ENCODE data around the gene HES4.
"Not testable (repeated sequence)": the region's sequence is repeated elsewhere in the genome, so short reads cannot be mapped to it uniquely, and the experiment has no call there.

Gene HES4

DNA sequence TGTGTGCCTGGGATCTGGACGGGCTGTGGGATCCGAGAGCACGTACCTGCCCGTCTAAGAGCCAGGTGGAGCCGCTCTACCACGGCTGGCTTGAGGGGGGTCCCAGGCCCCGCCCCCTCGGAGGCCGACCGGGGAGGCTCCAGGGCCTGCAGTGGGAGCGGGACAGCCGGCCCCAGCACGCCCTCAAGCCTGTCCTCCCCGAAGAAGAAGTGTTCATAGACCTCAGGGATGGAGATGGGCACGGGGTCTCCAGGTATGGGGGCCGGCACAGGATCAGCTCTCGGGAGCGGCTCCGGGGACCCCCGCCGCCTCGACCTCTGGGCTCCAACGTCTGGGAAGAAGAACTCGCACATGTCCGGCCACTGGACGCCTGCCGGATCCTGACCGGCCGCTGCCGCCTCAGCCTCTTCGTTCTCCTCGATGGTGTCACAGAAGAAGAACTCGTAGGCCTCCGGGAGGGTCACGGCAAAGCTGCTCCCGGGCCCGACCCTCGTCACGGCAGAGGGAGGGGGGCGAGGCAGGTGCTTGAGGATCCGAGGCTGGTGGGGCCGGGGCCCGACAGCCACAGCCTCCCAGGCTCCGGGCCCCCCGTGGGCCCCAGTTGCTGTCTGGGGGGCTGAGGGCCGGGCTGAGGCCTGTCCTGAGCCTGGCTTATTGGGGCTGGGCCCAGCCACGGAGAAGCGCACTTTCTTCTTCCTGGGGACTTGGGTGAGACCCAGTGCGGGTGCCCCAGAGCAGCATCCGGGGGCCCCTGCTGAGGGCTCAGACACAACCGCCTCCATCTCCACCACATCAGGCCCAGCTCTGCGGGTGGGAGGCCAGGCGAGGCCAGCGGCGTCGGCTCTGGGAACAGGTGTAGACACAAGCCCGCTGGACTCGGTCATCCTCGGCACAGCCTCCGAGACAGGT lies 20.8 kb downstream of the HES4 start:
- DNase-seq = no peak

- DNase-seq = no peak
Measured at GRCh38 chr1:978069-978834, 21.6 kb downstream of the HES4 start.

DNA sequence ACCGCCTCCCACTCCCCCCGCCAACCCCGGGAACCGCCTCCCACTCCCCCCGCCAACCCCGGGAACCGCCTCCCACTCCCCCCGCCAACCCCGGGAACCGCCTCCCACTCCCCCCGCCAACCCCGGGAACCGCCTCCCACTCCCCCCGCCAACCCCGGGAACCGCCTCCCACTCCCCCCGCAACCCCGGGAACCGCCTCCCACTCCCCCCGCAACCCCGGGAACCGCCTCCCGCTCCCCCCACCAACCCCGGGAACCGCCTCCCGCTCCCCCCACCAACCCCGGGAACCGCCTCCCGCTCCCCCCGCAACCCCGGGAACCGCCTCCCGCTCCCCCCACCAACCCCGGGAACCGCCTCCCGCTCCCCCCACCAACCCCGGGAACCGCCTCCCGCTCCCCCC lies 23.1 kb downstream of the HES4 start:
- not testable (repeated sequence) for DNase-seq

- peak in 4 of 5 experiments; percentile 28 to 69 (median 50) for DNase-seq
Measured at GRCh38 chr1:975896-976683, 23.8 kb downstream of the HES4 start.

DNA sequence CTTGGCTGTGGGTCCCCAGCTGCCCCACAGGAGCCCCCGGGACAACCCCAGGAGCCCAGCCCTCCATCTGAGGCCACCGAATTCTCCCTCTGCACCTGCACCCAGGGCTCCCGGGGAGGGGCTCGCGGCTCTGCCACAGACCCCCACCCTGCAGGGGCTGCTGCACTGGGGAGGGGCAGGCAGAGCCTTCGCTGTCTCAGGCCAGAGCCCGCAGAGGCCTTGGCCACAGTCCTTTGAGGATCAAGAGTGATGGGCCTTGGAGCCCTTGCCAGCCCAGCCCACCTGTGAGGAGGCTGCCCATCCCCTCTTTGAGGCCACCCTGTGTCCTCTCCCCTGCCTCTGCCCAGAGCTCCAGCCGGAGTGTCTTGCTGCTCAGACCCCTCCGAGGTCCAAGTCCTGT lies 24.5 kb downstream of the HES4 start:
- DNase-seq = no peak

DNA sequence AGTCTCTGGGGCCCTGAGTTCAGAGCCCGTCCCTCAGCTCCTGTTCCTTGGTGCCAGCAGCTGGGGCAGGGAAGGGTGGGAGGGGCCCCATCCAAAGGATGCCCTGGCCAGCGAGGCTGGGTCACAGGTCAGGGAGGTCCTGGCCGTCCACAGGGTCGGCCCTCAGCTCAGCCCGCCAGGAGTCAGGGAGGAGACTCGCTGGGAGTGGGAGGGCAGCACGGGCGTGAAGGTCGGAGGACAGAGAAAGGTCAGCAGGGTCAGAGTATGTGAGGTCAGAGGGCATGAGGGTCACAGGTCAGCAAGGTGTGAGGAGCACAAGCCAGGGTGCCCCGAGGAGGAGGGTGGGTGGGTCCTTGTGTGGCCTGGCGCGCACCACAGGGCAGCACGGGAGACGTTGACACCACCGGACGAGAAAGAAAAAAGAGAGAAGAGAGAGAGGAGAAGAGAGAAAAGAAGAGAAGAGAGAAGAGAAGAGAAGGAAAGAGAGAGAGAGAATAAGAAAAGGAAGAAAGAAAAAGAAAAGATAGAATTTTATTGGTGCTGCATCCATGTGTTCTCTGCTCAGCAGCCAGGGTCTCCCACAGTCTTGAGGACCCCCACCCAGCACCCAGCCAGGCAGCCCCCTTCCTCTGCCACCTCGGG lies 25.1 kb downstream of the HES4 start:
- no peak for DNase-seq

- DNase-seq = no peak
Measured at GRCh38 chr1:974293-974640, 25.6 kb downstream of the HES4 start.

DNA sequence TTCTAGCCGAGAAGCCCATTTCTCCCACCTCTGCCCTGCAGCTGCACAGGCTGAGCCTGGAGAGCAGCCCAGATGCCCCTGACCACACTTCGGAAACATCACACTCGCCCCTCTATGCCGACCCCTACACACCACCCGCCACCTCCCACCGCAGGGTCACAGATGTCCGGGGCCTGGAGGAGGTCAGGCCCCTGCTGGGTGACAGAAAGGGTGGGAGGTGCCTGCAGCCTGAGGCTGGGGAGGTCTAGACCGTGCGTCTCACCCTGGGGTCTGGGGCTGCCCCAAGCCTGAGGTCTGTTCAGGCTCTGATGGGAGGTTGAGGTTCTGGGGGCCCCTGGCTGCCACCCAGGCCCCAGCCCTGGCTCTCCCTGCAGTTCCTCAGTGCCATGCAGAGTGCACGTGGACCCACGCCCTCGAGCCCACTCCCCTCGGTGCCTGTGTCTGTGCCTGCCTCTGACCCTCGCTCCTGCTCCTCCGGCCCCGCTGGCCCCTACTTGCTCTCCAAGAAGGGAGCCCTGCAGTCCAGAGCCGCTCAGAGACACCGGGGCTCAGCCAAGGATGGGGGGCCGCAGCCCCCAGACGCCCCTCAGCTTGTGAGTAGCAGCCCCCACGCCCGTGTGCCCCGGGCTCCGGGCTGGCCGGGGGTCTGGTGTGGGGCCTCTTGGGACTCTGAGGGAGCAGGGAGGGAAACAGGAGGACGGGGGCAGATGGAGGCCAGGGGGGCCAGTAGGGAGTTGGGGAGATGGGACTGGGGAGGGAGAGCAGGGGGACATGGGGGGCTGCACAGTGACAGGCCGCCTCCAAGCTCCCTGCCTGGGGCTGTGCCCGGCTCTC lies 26.2 kb downstream of the HES4 start:
- no peak for DNase-seq

DNA sequence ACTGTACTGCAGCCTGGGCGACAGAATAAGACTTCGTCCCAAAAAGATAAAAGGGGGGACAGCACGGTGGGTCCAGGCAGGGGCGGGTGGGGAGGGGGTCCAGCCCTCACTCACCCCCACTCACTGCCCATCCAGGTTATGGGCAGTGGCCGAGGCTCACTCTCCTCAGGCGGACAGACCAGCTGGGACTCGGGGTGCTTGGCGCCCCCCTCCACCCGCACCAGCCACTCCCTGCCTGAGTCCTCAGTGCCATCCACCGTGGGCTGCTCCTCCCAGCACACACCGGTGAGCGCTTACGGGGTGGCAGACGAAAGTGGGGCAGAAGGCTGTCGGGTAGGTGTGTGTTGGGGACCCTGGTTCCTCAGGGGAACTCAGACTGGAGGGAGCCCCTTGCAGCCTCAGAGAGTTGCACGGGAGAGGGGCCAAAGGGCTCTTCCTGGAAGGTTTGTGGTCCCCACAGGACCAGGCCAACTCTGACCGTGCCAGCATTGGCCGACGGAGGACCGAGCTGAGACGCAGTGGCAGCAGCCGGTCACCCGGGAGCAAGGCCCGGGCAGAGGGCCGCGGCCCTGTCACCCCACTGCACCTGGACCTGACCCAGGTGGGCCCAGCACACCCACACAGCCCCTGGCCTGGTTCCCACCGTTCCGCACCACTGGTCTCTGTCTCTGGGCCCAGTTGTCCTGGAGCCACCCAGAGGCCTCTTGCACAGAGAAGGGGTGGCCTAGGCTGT lies 27.0 kb downstream of the HES4 start:
- no peak for DNase-seq

- DNase-seq = no peak
Measured at GRCh38 chr1:971751-972506, 28.0 kb downstream of the HES4 start.

DNA sequence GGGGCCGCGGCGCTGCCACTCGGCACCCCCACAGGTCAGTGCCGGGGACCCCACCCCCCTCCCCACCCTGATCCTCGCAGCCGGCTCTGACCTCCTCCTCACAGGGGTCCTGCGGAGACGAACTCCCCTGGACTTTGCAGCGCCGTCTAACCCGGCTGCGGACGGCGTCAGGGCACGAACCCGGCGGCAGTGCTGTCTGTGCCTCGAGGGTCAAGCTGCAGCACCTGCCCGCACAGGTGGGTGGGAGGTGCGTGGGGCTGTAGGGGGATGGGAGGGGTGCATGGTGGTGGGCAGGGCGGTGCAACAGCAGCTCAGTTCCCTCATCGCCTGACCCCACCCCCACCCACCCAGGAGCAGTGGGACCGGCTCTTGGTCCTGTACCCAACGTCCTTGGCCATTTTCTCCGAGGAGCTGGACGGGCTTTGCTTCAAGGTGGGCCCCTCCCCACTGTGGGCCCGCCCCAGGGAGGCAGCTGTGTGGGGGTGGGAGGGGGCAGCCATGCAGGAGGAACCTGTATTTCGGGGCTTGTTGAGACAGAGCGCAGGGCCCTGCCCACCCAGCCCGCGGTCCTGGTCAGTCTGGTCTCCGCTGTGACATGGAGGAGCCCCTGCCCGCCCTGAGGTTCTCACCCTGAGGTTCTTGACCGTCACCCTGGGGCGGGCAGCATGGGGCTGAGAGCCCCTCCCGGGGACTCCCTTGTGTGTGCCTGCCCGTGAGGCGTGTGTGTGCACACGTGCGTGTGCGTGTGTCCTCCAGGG lies 28.7 kb downstream of the HES4 start:
- DNase-seq = no peak

DNA sequence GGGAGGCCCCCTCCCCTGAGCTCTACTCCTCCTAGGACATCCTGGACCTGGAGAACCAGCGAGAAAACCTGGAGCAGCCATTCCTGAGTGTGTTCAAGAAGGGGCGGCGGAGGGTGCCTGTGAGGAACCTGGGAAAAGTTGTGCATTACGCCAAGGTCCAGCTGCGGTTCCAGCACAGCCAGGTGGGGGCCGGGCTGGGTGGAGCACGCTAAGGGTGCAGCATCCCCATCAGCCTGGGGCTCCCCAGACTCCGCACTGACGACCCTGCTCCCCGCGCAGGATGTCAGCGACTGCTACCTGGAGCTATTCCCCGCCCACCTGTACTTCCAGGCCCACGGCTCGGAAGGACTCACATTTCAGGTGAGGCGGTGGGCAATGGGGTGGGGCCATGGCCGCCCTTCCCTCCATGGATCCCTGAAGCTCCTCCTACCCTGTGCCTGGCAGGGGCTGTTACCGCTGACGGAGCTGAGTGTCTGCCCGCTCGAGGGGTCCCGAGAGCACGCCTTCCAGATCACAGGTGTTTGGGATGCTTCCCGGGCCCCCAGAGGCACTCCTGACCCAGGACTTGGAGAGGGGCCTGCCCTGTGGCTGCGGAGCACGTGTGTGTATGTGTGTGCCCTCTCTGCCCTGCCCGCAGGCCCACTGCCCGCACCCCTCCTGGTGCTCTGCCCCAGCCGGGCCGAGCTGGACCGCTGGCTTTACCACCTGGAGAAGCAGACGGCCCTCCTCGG lies 29.5 kb downstream of the HES4 start:
- no peak for DNase-seq

DNA sequence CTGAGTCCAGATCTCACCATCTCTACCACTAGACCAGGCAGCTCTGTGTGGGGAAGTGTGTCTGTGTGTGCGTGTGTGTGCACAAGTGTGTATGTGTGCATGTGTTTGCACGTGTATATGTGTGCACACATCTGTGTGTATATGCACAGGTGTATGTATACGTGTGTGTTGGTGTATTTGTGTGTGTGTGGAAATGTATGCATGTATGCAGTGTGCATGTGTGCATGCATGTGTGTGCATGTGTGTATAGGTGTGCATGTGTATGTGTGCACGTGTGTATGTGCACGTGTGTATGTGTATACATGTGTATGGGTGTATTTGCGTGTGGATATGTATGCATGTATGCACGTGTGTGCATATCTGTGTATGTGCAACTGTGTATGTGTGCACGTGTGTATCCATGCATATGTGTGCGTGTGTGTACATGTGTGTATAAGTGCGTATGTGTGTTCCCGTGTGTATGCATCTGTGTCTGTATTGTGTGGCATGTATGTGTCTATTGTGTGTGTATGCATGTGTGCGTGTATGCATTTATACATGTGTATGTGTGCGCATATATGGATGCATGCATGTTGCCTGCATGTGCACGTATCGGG lies 30.5 kb downstream of the HES4 start:
- no peak for DNase-seq

GRCh38 chr1:967466-968343 lies 32.2 kb downstream of the HES4 start:
- DNase-seq = no peak

DNA sequence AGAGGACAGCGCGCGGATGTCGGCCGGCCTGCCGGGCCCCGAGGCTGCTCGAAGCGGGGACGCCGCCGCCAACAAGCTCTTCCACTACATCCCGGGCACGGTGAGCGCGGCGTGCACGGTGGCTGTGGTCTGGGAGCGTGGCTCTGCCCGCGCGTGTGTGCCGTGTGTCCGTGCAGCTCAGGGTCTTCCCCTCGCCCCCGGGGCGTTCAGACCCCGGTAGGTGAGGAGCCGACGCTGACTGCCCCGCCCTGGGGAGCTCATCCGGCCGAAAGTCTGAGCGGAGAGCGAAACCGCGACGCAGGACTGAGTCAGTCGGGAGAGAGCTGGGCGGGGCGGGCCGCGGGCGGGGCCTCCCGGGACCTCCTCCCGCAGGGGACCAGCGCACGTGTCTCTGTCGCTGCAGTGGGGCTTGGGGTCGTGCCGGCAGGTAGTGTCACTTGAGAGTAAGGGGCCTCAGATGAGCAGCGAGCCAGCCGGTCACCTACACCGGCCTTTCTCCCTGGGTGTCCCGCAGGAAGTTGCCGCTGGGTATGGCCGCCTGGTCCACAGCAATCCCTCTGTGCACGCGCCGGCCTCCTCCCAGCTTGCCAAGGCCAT lies 33.1 kb downstream of the HES4 start:
- DNase-seq = peak; percentile 49 to 82 (median 62)

DNA sequence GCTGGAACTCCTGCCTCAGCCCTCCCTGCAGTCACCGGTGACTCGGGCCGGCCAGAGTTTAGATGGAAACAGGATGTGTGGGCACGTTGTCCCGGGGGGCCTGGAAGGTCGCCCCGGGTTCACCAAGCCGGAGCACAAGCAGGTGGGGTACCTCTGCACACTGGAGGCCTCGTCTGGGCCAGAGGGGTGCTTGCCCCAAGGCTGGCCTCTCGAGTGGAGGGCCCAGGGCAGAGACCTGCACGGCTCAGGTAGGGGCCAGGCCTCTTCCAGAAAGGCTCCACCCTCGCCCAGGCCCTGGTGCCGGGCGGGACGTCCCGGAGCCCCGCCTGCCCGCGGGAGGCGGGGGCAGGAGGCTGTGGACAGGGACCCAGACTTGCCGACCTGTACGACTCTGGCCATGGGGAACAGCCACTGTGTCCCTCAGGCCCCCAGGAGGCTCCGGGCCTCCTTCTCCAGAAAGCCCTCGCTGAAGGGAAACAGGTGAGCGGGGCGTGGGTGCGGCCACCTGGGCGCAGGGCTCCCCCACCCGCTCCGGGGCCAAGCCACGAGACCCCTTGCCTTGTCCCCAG lies 33.7 kb downstream of the HES4 start, which contains the start of gene PLEKHN1:
PLEKHN1 (plus strand) TSS at position 348 of the 569 bp plus-strand sequence; CDS start at position 398, 50 bp downstream.
- DNase-seq = no peak
